Neural cell (in vitro differentiated cells): ENCODE measurements around the gene BST1. TPM values are rescaled to one million over a fixed set of nuclear protein-coding genes. Genes with fewer than 3 reads are reported as not detected.

Experiments
- H2AFZ ChIP-seq: fragments of 200-600, 300-800 bp; sonication (generic), shearing (Covaris generic); 2 replicates; pipeline ENCODE4 v1.6.0; 2014; ENCODE audit warnings: low read depth, mild to moderate bottlenecking, antibody characterized with exemption, low read length, moderate library complexity
- H3F3A ChIP-seq: fragments of 200-600 bp; shearing (Covaris generic); 2 replicates; pipeline ENCODE4 v1.6.1; 2016; ENCODE audit warnings: mild to moderate bottlenecking, moderate library complexity, mixed read lengths, antibody characterized with exemption, low read length; ENCODE audit not compliant: insufficient read depth, poor library complexity, severe bottlenecking
- H3K27ac ChIP-seq: fragments of 200-600, 300-800 bp; sonication (generic), shearing (Covaris generic); 2 replicates; pipeline ENCODE4 v1.5.1; 2014; ENCODE audit warnings: mild to moderate bottlenecking, low read length, moderate library complexity
- H3K27me3 ChIP-seq: fragments of 300-800, 200-600 bp; sonication (generic), shearing (Covaris generic); 2 replicates; pipeline ENCODE4 v1.6.0; 2014; ENCODE audit warnings: mild to moderate bottlenecking, low read depth, low read length, moderate library complexity; ENCODE audit not compliant: insufficient read depth
- H3K36me3 ChIP-seq: fragments of 300-800, 200-600 bp; sonication (generic), shearing (Covaris generic); 2 replicates; pipeline ENCODE4 v1.5.1; 2014; ENCODE audit warnings: mild to moderate bottlenecking, antibody characterized with exemption, low read length, moderate library complexity; ENCODE audit not compliant: insufficient read depth
- H3K4me2 ChIP-seq: fragments of 300-800, 200-600 bp; sonication (generic), shearing (Covaris generic); 2 replicates; pipeline ENCODE4 v1.6.0; 2014; ENCODE audit warnings: mild to moderate bottlenecking, low read length
- H3K4me3 ChIP-seq: fragments of 300-800, 200-600 bp; sonication (generic), shearing (Covaris generic); 2 replicates; pipeline ENCODE4 v1.5.1; 2014; ENCODE audit warnings: mild to moderate bottlenecking, low read length, moderate library complexity
- H3K79me2 ChIP-seq: fragments of 200-600 bp; shearing (Covaris generic); replicated peaks from 2 replicates; pipeline ENCODE4 v1.6.0; 2014; ENCODE audit warnings: mild to moderate bottlenecking, low read length, moderate library complexity; ENCODE audit not compliant: insufficient read depth
- H3K9ac ChIP-seq: fragments of 300-800, 200-600 bp; sonication (generic), shearing (Covaris generic); 2 replicates; pipeline ENCODE4 v1.6.1; 2016; ENCODE audit warnings: mild to moderate bottlenecking, low read length, mixed read lengths
- H3K9me2 ChIP-seq: fragments of 200-600 bp; shearing (Covaris generic); 2 replicates; pipeline ENCODE4 v1.6.1; 2016; ENCODE audit warnings: mild to moderate bottlenecking, low read length, mixed read lengths; ENCODE audit not compliant: insufficient read depth
- H3K9me3 ChIP-seq: fragments of 200-600, 300-800 bp; sonication (generic), shearing (Covaris generic); 2 replicates; pipeline ENCODE4 v1.6.1; 2016; ENCODE audit warnings: mild to moderate bottlenecking, mixed run types, low read length, moderate library complexity, mixed read lengths
- H4K20me1 ChIP-seq: fragments of 200-600 bp; shearing (Covaris generic); 2 replicates; pipeline ENCODE4 v1.6.1; 2016; ENCODE audit warnings: mild to moderate bottlenecking, mixed run types; ENCODE audit not compliant: insufficient read depth
- EP300 ChIP-seq: fragments of 450-650 bp; conservative IDR thresholded peaks from 2 replicates; pipeline ENCODE4 v1.6.1; 2014; ENCODE audit warnings: antibody characterized with exemption, mild to moderate bottlenecking, moderate library complexity; ENCODE audit not compliant: poor library complexity, severe bottlenecking
- EZH2 ChIP-seq: fragments of 200-600, 300-800 bp; shearing (Covaris generic), sonication (generic); IDR thresholded peaks from 2 replicates; pipeline ENCODE4 v1.6.1; 2014; ENCODE audit warnings: antibody characterized with exemption, low read length, borderline replicate concordance, mild to moderate bottlenecking; ENCODE audit not compliant: insufficient read depth, poor library complexity, severe bottlenecking
- MXI1 ChIP-seq: fragments of 450-650 bp; conservative IDR thresholded peaks from 2 replicates; pipeline ENCODE4 v1.6.1; 2014; ENCODE audit warnings: antibody characterized with exemption, mild to moderate bottlenecking; ENCODE audit not compliant: poor library complexity, severe bottlenecking
- POLR2AphosphoS5 ChIP-seq: IDR thresholded peaks from 2 replicates; pipeline ENCODE4 v1.6.1; 2012
- RAD21 ChIP-seq: fragments of 450-650 bp; conservative IDR thresholded peaks from 2 replicates; pipeline ENCODE4 v1.6.1; 2014; ENCODE audit warnings: antibody characterized with exemption, mild to moderate bottlenecking, moderate library complexity
- SMC3 ChIP-seq: fragments of 450-650 bp; conservative IDR thresholded peaks from 2 replicates; pipeline ENCODE4 v1.6.1; 2014; ENCODE audit warnings: antibody characterized with exemption, mild to moderate bottlenecking, moderate library complexity; ENCODE audit not compliant: poor library complexity
- TAF1 ChIP-seq: IDR thresholded peaks from 2 replicates; pipeline ENCODE4 v1.6.1; 2012; ENCODE audit warnings: low read depth
- polyA plus RNA-seq: library from polyadenylated mRNA; depleted of rRNA; stranded (reverse); fragments of >200 nt; gene quantifications from 2 replicates; pipeline ENCODE4 v1.2.3, GENCODE V29; 2014
- TF ChIP-seq, protein P1 (sequence below): fragments of 450-650 bp; IDR thresholded peaks from 2 replicates; pipeline ENCODE4 v1.5.1; 2014; ENCODE audit warnings: antibody characterized with exemption, mild to moderate bottlenecking, moderate library complexity; ENCODE audit not compliant: poor library complexity, severe bottlenecking
- TF ChIP-seq, protein P2 (sequence below): IDR thresholded peaks from 2 replicates; pipeline ENCODE4 v1.6.1; 2012; ENCODE audit warnings: borderline replicate concordance

BST1 gene
- polyA plus RNA-seq, 1 donor from 2014 or later: 1.6 TPM

DNA sequence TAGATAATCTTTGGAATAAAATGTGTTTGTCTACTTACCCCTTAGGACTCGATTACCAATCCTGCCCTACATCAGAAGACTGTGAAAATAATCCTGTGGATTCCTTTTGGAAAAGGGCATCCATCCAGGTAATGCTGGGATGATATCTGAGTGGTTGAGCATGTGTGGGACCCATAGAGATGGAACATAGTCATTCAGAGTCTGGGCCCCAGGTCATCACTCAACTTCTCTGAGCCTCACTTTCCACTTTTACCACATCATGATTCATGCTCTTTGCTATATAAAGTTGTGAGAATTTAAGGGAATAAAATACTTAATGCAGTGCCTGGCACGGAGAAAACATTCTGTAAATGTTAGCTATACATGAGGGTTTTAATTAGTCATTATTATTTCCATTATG, 8.9 kb downstream of the BST1 start:
- Histone ChIP-seq H3K9ac (no peak overlapping the region), H3K9me2 (no peaks in the 10 kb centered on the region), H3K36me3 (no peaks in the 10 kb centered on the region), H3K9me3 (no peaks in the 10 kb centered on the region), H3K27me3 (no peaks in the 10 kb centered on the region), H4K20me1 (no peaks in the 10 kb centered on the region), H3K4me3 (no peak overlapping the region), H2AFZ (no peak overlapping the region), H3K4me2 (no peak overlapping the region), H3F3A (no peaks in the 10 kb centered on the region), H3K79me2 (no peaks in the 10 kb centered on the region), H3K27ac (no peak overlapping the region)
- TF ChIP-seq, protein P1, sequence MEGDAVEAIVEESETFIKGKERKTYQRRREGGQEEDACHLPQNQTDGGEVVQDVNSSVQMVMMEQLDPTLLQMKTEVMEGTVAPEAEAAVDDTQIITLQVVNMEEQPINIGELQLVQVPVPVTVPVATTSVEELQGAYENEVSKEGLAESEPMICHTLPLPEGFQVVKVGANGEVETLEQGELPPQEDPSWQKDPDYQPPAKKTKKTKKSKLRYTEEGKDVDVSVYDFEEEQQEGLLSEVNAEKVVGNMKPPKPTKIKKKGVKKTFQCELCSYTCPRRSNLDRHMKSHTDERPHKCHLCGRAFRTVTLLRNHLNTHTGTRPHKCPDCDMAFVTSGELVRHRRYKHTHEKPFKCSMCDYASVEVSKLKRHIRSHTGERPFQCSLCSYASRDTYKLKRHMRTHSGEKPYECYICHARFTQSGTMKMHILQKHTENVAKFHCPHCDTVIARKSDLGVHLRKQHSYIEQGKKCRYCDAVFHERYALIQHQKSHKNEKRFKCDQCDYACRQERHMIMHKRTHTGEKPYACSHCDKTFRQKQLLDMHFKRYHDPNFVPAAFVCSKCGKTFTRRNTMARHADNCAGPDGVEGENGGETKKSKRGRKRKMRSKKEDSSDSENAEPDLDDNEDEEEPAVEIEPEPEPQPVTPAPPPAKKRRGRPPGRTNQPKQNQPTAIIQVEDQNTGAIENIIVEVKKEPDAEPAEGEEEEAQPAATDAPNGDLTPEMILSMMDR: no peak
- TF ChIP-seq EZH2 (no peak), SMC3 (no peak), RAD21 (no peak), TAF1 (no peak), EP300 (no peak), POLR2AphosphoS5 (no peak), MXI1 (no peak)
- TF ChIP-seq, protein P2, sequence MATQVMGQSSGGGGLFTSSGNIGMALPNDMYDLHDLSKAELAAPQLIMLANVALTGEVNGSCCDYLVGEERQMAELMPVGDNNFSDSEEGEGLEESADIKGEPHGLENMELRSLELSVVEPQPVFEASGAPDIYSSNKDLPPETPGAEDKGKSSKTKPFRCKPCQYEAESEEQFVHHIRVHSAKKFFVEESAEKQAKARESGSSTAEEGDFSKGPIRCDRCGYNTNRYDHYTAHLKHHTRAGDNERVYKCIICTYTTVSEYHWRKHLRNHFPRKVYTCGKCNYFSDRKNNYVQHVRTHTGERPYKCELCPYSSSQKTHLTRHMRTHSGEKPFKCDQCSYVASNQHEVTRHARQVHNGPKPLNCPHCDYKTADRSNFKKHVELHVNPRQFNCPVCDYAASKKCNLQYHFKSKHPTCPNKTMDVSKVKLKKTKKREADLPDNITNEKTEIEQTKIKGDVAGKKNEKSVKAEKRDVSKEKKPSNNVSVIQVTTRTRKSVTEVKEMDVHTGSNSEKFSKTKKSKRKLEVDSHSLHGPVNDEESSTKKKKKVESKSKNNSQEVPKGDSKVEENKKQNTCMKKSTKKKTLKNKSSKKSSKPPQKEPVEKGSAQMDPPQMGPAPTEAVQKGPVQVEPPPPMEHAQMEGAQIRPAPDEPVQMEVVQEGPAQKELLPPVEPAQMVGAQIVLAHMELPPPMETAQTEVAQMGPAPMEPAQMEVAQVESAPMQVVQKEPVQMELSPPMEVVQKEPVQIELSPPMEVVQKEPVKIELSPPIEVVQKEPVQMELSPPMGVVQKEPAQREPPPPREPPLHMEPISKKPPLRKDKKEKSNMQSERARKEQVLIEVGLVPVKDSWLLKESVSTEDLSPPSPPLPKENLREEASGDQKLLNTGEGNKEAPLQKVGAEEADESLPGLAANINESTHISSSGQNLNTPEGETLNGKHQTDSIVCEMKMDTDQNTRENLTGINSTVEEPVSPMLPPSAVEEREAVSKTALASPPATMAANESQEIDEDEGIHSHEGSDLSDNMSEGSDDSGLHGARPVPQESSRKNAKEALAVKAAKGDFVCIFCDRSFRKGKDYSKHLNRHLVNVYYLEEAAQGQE: no peak

DNA sequence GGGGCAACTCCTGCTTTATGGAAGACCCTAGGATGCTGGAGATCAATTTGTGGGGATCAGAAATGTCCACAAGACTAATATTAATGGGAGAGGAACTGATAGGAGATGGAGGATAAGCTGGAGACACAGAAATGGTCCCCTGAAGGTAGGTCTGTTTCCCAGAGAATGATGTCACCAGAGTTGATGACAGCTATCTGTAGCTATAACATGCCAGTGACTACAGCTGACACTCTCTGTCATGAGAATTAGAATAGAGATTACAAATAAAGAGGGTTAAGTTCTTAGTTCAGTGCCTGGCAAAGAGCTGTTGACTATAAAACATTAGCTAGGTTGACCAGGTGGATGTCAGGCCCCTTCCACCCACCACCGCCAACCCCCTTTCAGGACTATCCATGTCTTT, 9.3 kb downstream of the BST1 start:
- H3K9me3 ChIP-seq: no peaks in the 10 kb centered on the region
- TF ChIP-seq MXI1 (no peak), TAF1 (no peak), EP300 (no peak), POLR2AphosphoS5 (no peak), SMC3 (no peak)
- TF ChIP-seq, protein P2: no peak

More for the DNA sequence above, 9.3 kb downstream of the BST1 start:
- Histone ChIP-seq H3K9ac (no peak overlapping the region), H3K9me2 (no peaks in the 10 kb centered on the region), H3K79me2 (no peaks in the 10 kb centered on the region), H3K4me3 (no peak overlapping the region), H3K27ac (no peak overlapping the region), H2AFZ (no peak overlapping the region), H3F3A (no peaks in the 10 kb centered on the region), H4K20me1 (no peaks in the 10 kb centered on the region), H3K4me2 (no peak overlapping the region), H3K27me3 (no peaks in the 10 kb centered on the region), H3K36me3 (no peaks in the 10 kb centered on the region)
